Endothelial cell of umbilical vein (primary cell): ENCODE data around the gene BRI3BP. TPM values are rescaled to one million over a fixed set of nuclear protein-coding genes. Genes with fewer than 3 reads are reported as not detected.

Experiments used
- BruUV-seq: library from RNA; stranded (reverse); fragments of 400-500 nt; replicated peaks from 2 replicates; lab custom pipeline; 2021; lab: Mats Ljungman, UMichigan
- CTCF ChIA-PET: fragments of 300-600, 350-600 bp; sonication (Branson Sonifier 250); formaldehyde crosslinking; loops from one replicate; lab custom pipeline; 2021; ENCODE audit warnings: antibody characterized with exemption, inconsistent platforms; lab: Charles Lee
- POLR2A ChIA-PET: fragments of 300-600, 350-600 bp; sonication (Branson Sonifier 250); formaldehyde crosslinking; loops from one replicate; lab custom pipeline; 2021; ENCODE audit warnings: antibody characterized with exemption, inconsistent platforms; lab: Charles Lee
- DNase-seq: peaks from one replicate; pipeline ENCODE4 v3.0.0-alpha.2; 2011; ENCODE audit warnings: low read depth, low spot score
- FAIRE-seq: peaks from 2 replicates; lab custom pipeline; 2011; peaks lifted over from hg19 to GRCh38; lab: Jason Lieb, UNC
- H2AFZ ChIP-seq: 2 replicates; pipeline ENCODE4 v1.6.0; 2012; ENCODE audit warnings: low read depth, low read length, control low read depth, inconsistent platforms
- H3K27ac ChIP-seq: 2 replicates; pipeline ENCODE4 v1.5.1; 2011; ENCODE audit warnings: low read depth, mild to moderate bottlenecking, control low read depth, low read length, moderate library complexity; ENCODE audit not compliant: insufficient read depth
- H3K27me3 ChIP-seq, 2 experiments: 2 replicates each; pipeline versions ENCODE4 v1.6.0 to v1.6.1; 2011; ENCODE audit warnings: low read length in 2 of 2, mixed read lengths in 1 of 2; ENCODE audit not compliant: control insufficient read depth in 2 of 2, insufficient read depth in 2 of 2
- H3K36me3 ChIP-seq, 2 experiments: 2 replicates in 1 of 2; 3 replicates in 1 of 2; pipeline ENCODE4 v1.5.1; 2011; ENCODE audit warnings: low read length in 2 of 2, mild to moderate bottlenecking in 1 of 2, moderate library complexity in 1 of 2; ENCODE audit not compliant: control insufficient read depth in 2 of 2, insufficient read depth in 2 of 2; ENCODE audit errors: extremely low read depth in 1 of 2
- H3K4me1 ChIP-seq: 3 replicates; pipeline ENCODE4 v1.5.1; 2011; ENCODE audit warnings: mild to moderate bottlenecking, low read length; ENCODE audit not compliant: control insufficient read depth, insufficient read depth; ENCODE audit errors: extremely low read depth
- H3K4me2 ChIP-seq: 2 replicates; pipeline ENCODE4 v1.6.1; 2011; ENCODE audit warnings: low read length, control low read depth, mixed read lengths; ENCODE audit not compliant: insufficient read depth
- H3K4me3 ChIP-seq, 3 experiments: fragments of 200-600 bp in 1 of 3; sonication (generic), shearing (Covaris generic) in 1 of 3; replicated peaks in 1 of 3; 2 replicates each; pipeline ENCODE4 v1.5.1; 2011 to 2016; ENCODE audit warnings: control low read depth in 3 of 3, low read length in 3 of 3, mild to moderate bottlenecking in 2 of 3, inconsistent platforms in 1 of 3, low read depth in 1 of 3, moderate library complexity in 1 of 3; ENCODE audit not compliant: insufficient read depth in 1 of 3
- H3K79me2 ChIP-seq: 2 replicates; pipeline ENCODE4 v1.6.0; 2012; ENCODE audit warnings: low read length, inconsistent platforms; ENCODE audit not compliant: control insufficient read depth, insufficient read depth
- H3K9ac ChIP-seq: replicated peaks from 2 replicates; pipeline ENCODE3; 2011; ENCODE audit warnings: low read length, control low read depth; ENCODE audit not compliant: insufficient read depth; ENCODE audit errors: extremely low read depth
- H3K9me1 ChIP-seq: replicated peaks from 3 replicates; pipeline ENCODE4 v1.6.0; 2011; ENCODE audit warnings: mild to moderate bottlenecking, low read length; ENCODE audit not compliant: control insufficient read depth, insufficient read depth; ENCODE audit errors: extremely low read depth
- H3K9me3 ChIP-seq: replicated peaks from 2 replicates; pipeline ENCODE4 v1.5.1; 2012; ENCODE audit warnings: low read length, inconsistent platforms; ENCODE audit not compliant: control insufficient read depth, insufficient read depth
- H4K20me1 ChIP-seq: replicated peaks from 2 replicates; pipeline ENCODE3; 2011; ENCODE audit warnings: mild to moderate bottlenecking, low read length; ENCODE audit not compliant: control insufficient read depth, insufficient read depth; ENCODE audit errors: extremely low read depth
- CTCF ChIP-seq, 2 donors: IDR thresholded peaks; 1 replicate in 1 of 2; 2 replicates in 1 of 2; pipeline ENCODE4 v1.5.1; 2011; ENCODE audit warnings: low read length in 2 of 2, mild to moderate bottlenecking in 2 of 2, moderate library complexity in 2 of 2, control low read depth in 1 of 2, inconsistent platforms in 1 of 2, low read depth in 1 of 2; ENCODE audit not compliant: insufficient read depth in 1 of 2; ENCODE audit errors: extremely low read depth in 1 of 2
- EZH2 ChIP-seq: IDR thresholded peaks from 2 replicates; pipeline ENCODE4 v1.6.1; 2012; ENCODE audit warnings: borderline replicate concordance, low read depth, mild to moderate bottlenecking, moderate library complexity, low read length, inconsistent platforms; ENCODE audit not compliant: severe bottlenecking
- FOS ChIP-seq: IDR thresholded peaks from 2 replicates; pipeline ENCODE4 v1.6.1; 2011; ENCODE audit warnings: mild to moderate bottlenecking, low read length, moderate library complexity, borderline replicate concordance; ENCODE audit not compliant: insufficient read depth
- GATA2 ChIP-seq: IDR thresholded peaks from 2 replicates; pipeline ENCODE4 v1.7.0; 2011; ENCODE audit warnings: low read depth, mild to moderate bottlenecking, moderate library complexity, mixed read lengths, low read length; ENCODE audit not compliant: insufficient read length, insufficient read depth
- JUN ChIP-seq: IDR thresholded peaks from 2 replicates; pipeline ENCODE4 v1.6.1; 2011; ENCODE audit warnings: borderline replicate concordance, low read depth; ENCODE audit not compliant: insufficient read length, insufficient read depth
- MAX ChIP-seq: IDR thresholded peaks from 2 replicates; pipeline ENCODE4 v1.6.1; 2011; ENCODE audit not compliant: insufficient read depth, insufficient read length
- MYC ChIP-seq: IDR thresholded peaks from one replicate; pipeline ENCODE4 v1.6.1; 2011; ENCODE audit warnings: mild to moderate bottlenecking, low read depth, low read length
- POLR2A ChIP-seq: IDR thresholded peaks from 2 replicates; pipeline ENCODE4 v1.6.1; 2012; ENCODE audit warnings: low read depth, mild to moderate bottlenecking, control low read depth, low read length
- POLR2AphosphoS5 ChIP-seq: IDR thresholded peaks from 2 replicates; pipeline ENCODE4 v1.6.1; 2012; ENCODE audit warnings: low read depth, mild to moderate bottlenecking, control low read depth, low read length, moderate library complexity; ENCODE audit not compliant: insufficient read depth
- dilution Hi-C: fragments of 300-500 bp; cut with MboI; formaldehyde crosslinking; loops from one replicate; pipeline ENCODE4 v1.15.0; 2019; ENCODE audit warnings: low sequenced_read_pairs; ENCODE audit not compliant: extremely low pct_ligation_motif_present
- intact Hi-C: fragments of 100-400 bp; cut with micrococcal nuclease; formaldehyde crosslinking; loops from one replicate; pipeline ENCODE4 v1.10.0; 2022
- polyA plus RNA-seq, 4 experiments: library from polyadenylated mRNA; depleted of rRNA in 3 of 4; stranded (reverse) in 3 of 4; unstranded in 1 of 4; fragments of >200 nt; gene quantifications; 2 replicates each; pipeline versions ENCODE4 v1.2.1 to v1.2.3, GENCODE V29; 2011 to 2012; ENCODE audit warnings: missing spikeins in 1 of 4
- total RNA-seq: library from RNA; stranded (reverse); gene quantifications from 2 replicates; pipeline ENCODE4 v1.2.3, GENCODE V29; 2021

BRI3BP gene
- total and polyA plus RNA-seq, 2 donors (not counting 3 experiments of a cell fraction or from before 2014, with no cell fraction given), result 3.4 to 8.2 TPM

- CTCF ChIA-PET, result no interaction called here
- peaks cover 2% of the 10 kb centered on the region for H3K79me2 ChIP-seq
These were observed 9.6 kb downstream of the BRI3BP start for GRCh38 chr12:125003021-125003420.

More at GRCh38 chr12:125003021-125003420, 9.6 kb downstream of the BRI3BP start:
- Histone ChIP-seq H3K4me2 (no peak overlapping the region), H3K9me3 (no peaks in the 10 kb centered on the region), H2AFZ (no peak overlapping the region), H3K27ac (no peak overlapping the region), H3K9ac (no peak overlapping the region), H4K20me1 (no peaks in the 10 kb centered on the region), H3K4me1 (no peaks in the 10 kb centered on the region), H3K9me1 (no peaks in the 10 kb centered on the region), H3K27me3 (no peaks in the 10 kb centered on the region), H3K4me3 (no peak overlapping the region), H3K36me3 (no peaks in the 10 kb centered on the region)
- BruUV-seq, result no TSS peak
- FAIRE-seq, result no peak
- POLR2A ChIA-PET, result no interaction called here
- no peak for DNase-seq
- dilution Hi-C loops (no loop called here), intact Hi-C loops (no loop called here)
- TF ChIP-seq EZH2 (no peak), GATA2 (no peak), MAX (no peak), JUN (no peak), POLR2AphosphoS5 (no peak), CTCF (IDR thresholded peaks at IDR 0.05; ENCODE audit: extremely low read depth in 1 of 2, insufficient read depth in 1 of 2, low read depth in 1 of 2, low read length in 2 of 2) (no peak), MYC (no peak), POLR2A (no peak), FOS (no peak)
